H1 (cell line): ENCODE data around the gene BCAR3. TPM values are rescaled to one million over a fixed set of nuclear protein-coding genes. Genes with fewer than 3 reads are reported as not detected.

Experiments used
- CTCF ChIA-PET: fragments of 300-600 bp; sonication (Branson Sonifier 250); formaldehyde crosslinking; loops from one replicate; lab custom pipeline; 2021; ENCODE audit not compliant: partially characterized antibody; lab: Charles Lee
- POLR2A ChIA-PET: fragments of 300-600 bp; sonication (Branson Sonifier 250); formaldehyde crosslinking; loops from one replicate; lab custom pipeline; 2021; ENCODE audit warnings: inconsistent platforms; ENCODE audit not compliant: partially characterized antibody; lab: Charles Lee
- DNase-seq, 2 experiments: peaks; one replicate each; pipeline versions ENCODE4 v3.0.0 to v3.0.0-alpha.2; 2010 to 2022; ENCODE audit warnings: low spot score in 2 of 2, low read depth in 1 of 2, mixed read lengths in 1 of 2
- FAIRE-seq: peaks from 2 replicates; lab custom pipeline; 2011; peaks lifted over from hg19 to GRCh38; lab: Jason Lieb, UNC
- H2AFZ ChIP-seq: 2 replicates; pipeline ENCODE4 v1.8.1; 2012; ENCODE audit warnings: low read length, inconsistent platforms
- H2AK5ac ChIP-seq: 2 replicates; pipeline ENCODE4 v1.6.1; 2013; ENCODE audit warnings: low read depth, low read length
- H2BK120ac ChIP-seq: replicated peaks from 2 replicates; pipeline ENCODE3; 2013; ENCODE audit warnings: low read depth, low read length, inconsistent platforms
- H2BK12ac ChIP-seq: 2 replicates; pipeline ENCODE4 v1.6.1; 2013; ENCODE audit warnings: low read depth, low read length
- H2BK15ac ChIP-seq: 2 replicates; pipeline ENCODE4 v1.6.1; 2013; ENCODE audit warnings: low read length
- H2BK20ac ChIP-seq: 2 replicates; pipeline ENCODE4 v1.6.1; 2013; ENCODE audit warnings: low read length
- H2BK5ac ChIP-seq: 2 replicates; pipeline ENCODE4 v1.6.1; 2013; ENCODE audit warnings: low read depth, low read length
- H3K14ac ChIP-seq: 2 replicates; pipeline ENCODE4 v1.6.1; 2013; ENCODE audit warnings: inconsistent platforms; ENCODE audit not compliant: insufficient read length
- H3K18ac ChIP-seq: 2 replicates; pipeline ENCODE4 v1.6.1; 2013; ENCODE audit warnings: low read length; ENCODE audit errors: extremely low read depth
- H3K23ac ChIP-seq: 2 replicates; pipeline ENCODE4 v1.6.1; 2013; ENCODE audit warnings: inconsistent platforms; ENCODE audit not compliant: insufficient read length
- H3K23me2 ChIP-seq: 2 replicates; pipeline ENCODE4 v1.6.1; 2013; ENCODE audit warnings: low read depth, low read length
- H3K27ac ChIP-seq: 2 replicates; pipeline ENCODE4 v1.6.1; 2011; ENCODE audit warnings: low read depth, low read length, inconsistent platforms
- H3K27me3 ChIP-seq, 4 experiments: replicated peaks in 1 of 4; 1 replicate in 1 of 4; 2 replicates in 3 of 4; pipeline versions ENCODE4 v1.6.1 to v1.8.1; 2011 to 2013; ENCODE audit warnings: low read length in 3 of 4, mild to moderate bottlenecking in 3 of 4, inconsistent platforms in 2 of 4, mixed read lengths in 2 of 4, moderate library complexity in 1 of 4; ENCODE audit not compliant: control insufficient read depth in 3 of 4, insufficient read depth in 3 of 4; ENCODE audit errors: extremely low read depth in 1 of 4
- H3K36me3 ChIP-seq, 4 experiments: 2 replicates each; pipeline versions ENCODE4 v1.6.1 to v1.8.1; 2011 to 2013; ENCODE audit warnings: mild to moderate bottlenecking in 4 of 4, low read length in 3 of 4, moderate library complexity in 2 of 4, control low read depth in 1 of 4, inconsistent platforms in 1 of 4; ENCODE audit not compliant: insufficient read depth in 4 of 4, control insufficient read depth in 2 of 4
- H3K4ac ChIP-seq: replicated peaks from 2 replicates; pipeline ENCODE3; 2013; ENCODE audit warnings: low read length, low read depth, mixed read lengths, inconsistent platforms; ENCODE audit not compliant: insufficient read length
- H3K4me1 ChIP-seq, 4 experiments: replicated peaks in 1 of 4; 1 replicate in 1 of 4; 2 replicates in 3 of 4; pipeline versions ENCODE4 v1.6.1 to v1.8.1; 2011 to 2013; ENCODE audit warnings: low read length in 3 of 4, inconsistent platforms in 2 of 4, mixed read lengths in 1 of 4; ENCODE audit not compliant: insufficient read depth in 4 of 4, control insufficient read depth in 3 of 4
- H3K4me2 ChIP-seq, 2 experiments: 2 replicates each; pipeline versions ENCODE4 v1.6.1 to v1.8.1; 2011 to 2013; ENCODE audit warnings: low read depth in 2 of 2, low read length in 2 of 2, control low read depth in 1 of 2, inconsistent platforms in 1 of 2, mild to moderate bottlenecking in 1 of 2; ENCODE audit not compliant: insufficient read depth in 1 of 2
- H3K4me3 ChIP-seq, 4 experiments: fragments of 200-600, 300-600 bp in 1 of 4; sonication (generic), shearing (Covaris generic), sonication (Bioruptor Twin) in 1 of 4; 2 replicates each; pipeline versions ENCODE4 v1.5.1 to v1.8.1; 2011 to 2016; ENCODE audit warnings: low read length in 4 of 4, low read depth in 3 of 4, control low read depth in 2 of 4, inconsistent platforms in 2 of 4, mild to moderate bottlenecking in 2 of 4, mixed read lengths in 1 of 4, moderate library complexity in 1 of 4; ENCODE audit not compliant: insufficient read depth in 2 of 4; ENCODE audit errors: extremely low read depth in 1 of 4
- H3K56ac ChIP-seq: replicated peaks from 2 replicates; pipeline ENCODE3; 2013; ENCODE audit warnings: low read depth, mild to moderate bottlenecking, mixed read lengths, low read length, inconsistent platforms; ENCODE audit not compliant: insufficient read length
- H3K79me1 ChIP-seq: 2 replicates; pipeline ENCODE4 v1.6.1; 2013; ENCODE audit warnings: low read depth, low read length, control low read depth
- H3K79me2 ChIP-seq, 2 experiments: 2 replicates each; pipeline versions ENCODE4 v1.6.1 to v1.8.1; 2012 to 2013; ENCODE audit warnings: low read length in 2 of 2, mild to moderate bottlenecking in 2 of 2, inconsistent platforms in 1 of 2; ENCODE audit not compliant: insufficient read depth in 2 of 2, control insufficient read depth in 1 of 2
- H3K9ac ChIP-seq, 4 experiments: replicated peaks in 1 of 4; 1 replicate in 1 of 4; 2 replicates in 3 of 4; pipeline versions ENCODE4 v1.6.1 to v1.8.1; 2011 to 2013; ENCODE audit warnings: low read depth in 3 of 4, low read length in 3 of 4, control low read depth in 2 of 4, mild to moderate bottlenecking in 2 of 4, moderate library complexity in 2 of 4, inconsistent platforms in 1 of 4; ENCODE audit errors: extremely low read depth in 1 of 4
- H3K9me3 ChIP-seq, 2 experiments: 2 replicates each; pipeline versions ENCODE4 v1.6.1 to v1.8.1; 2012 to 2013; ENCODE audit warnings: mild to moderate bottlenecking in 2 of 2, moderate library complexity in 2 of 2, control low read depth in 1 of 2, inconsistent platforms in 1 of 2, low read depth in 1 of 2, low read length in 1 of 2, mixed read lengths in 1 of 2; ENCODE audit not compliant: insufficient read depth in 2 of 2
- H4K20me1 ChIP-seq, 2 experiments: replicated peaks in 1 of 2; 2 replicates each; pipeline versions ENCODE3 to v1.8.1; 2011 to 2013; ENCODE audit warnings: inconsistent platforms in 2 of 2, low read length in 2 of 2, mild to moderate bottlenecking in 1 of 2; ENCODE audit not compliant: insufficient read depth in 2 of 2, control insufficient read depth in 1 of 2
- H4K5ac ChIP-seq: 2 replicates; pipeline ENCODE4 v1.6.1; 2013; ENCODE audit warnings: low read length, low read depth, mixed read lengths, inconsistent platforms; ENCODE audit not compliant: insufficient read length
- H4K8ac ChIP-seq: 2 replicates; pipeline ENCODE4 v1.8.0; 2013; ENCODE audit warnings: mild to moderate bottlenecking, moderate library complexity, low read length, inconsistent platforms; ENCODE audit not compliant: insufficient read depth; ENCODE audit errors: extremely low read depth
- H4K91ac ChIP-seq: replicated peaks from 2 replicates; pipeline ENCODE3; 2013; ENCODE audit warnings: low read length, mixed read lengths, inconsistent platforms; ENCODE audit not compliant: insufficient read length
- RAD21 ChIP-seq, 2 experiments: IDR thresholded peaks in 1 of 2; conservative IDR thresholded peaks in 1 of 2; 2 replicates each; pipeline ENCODE4 v1.6.1; 2011; ENCODE audit warnings: low read depth in 2 of 2, low read length in 2 of 2, improper control_type of control experiment in 1 of 2, inconsistent platforms in 1 of 2, mild to moderate bottlenecking in 1 of 2, moderate library complexity in 1 of 2
- SP2 ChIP-seq: IDR thresholded peaks from 2 replicates; pipeline ENCODE4 v1.6.1; 2012; ENCODE audit warnings: mild to moderate bottlenecking, low read length, inconsistent platforms
- YY1 ChIP-seq: IDR thresholded peaks from 2 replicates; pipeline ENCODE4 v1.6.1; 2011; ENCODE audit warnings: low read depth, mild to moderate bottlenecking, low read length
- WGBS, 2 experiments: shearing (Covaris generic) in 1 of 2; methylation state at CpG; one replicate each; pipeline versions ENCODE4 v1.1.6 to v1.1.7; 2013 to 2015; ENCODE audit warnings: low lambda C conversion rate in 2 of 2, mixed read lengths in 2 of 2, inconsistent platforms in 1 of 2, low coverage in 1 of 2, missing lambda C conversion rate in 1 of 2; ENCODE audit not compliant: insufficient replicate concordance in 2 of 2, insufficient coverage in 1 of 2, insufficient read length in 1 of 2; ENCODE audit errors: extremely low coverage in 1 of 2, missing lambda C conversion rate in 1 of 2; 5-methylcytosine and 5-hydroxymethylcytosine counted together
- polyA plus RNA-seq, 7 experiments: library from polyadenylated mRNA; depleted of rRNA in 3 of 7; stranded (reverse) in 5 of 7; unstranded in 2 of 7; fragments of >200 nt in 5 of 7; fragments of 200-250 nt in 2 of 7; gene quantifications; 1 replicate in 5 of 7; 2 replicates in 1 of 7; 4 replicates in 1 of 7; pipeline versions ENCODE4 v1.2.1 to v1.2.3, GENCODE V29; 2011 to 2013; ENCODE audit warnings: missing spikeins in 2 of 7, mixed read lengths in 2 of 7
- total RNA-seq: library from RNA; stranded (reverse); fragmentation: NEBNext Ultra II Directional; extraction: Animal tissue kit (Norgen Biotek cat#: 25700); gene quantifications from 2 replicates; pipeline ENCODE4 v1.2.1, GENCODE V29; 2021
- TF ChIP-seq, protein P1 (sequence below), 3 experiments: IDR thresholded peaks; 1 replicate in 2 of 3; 2 replicates in 1 of 3; pipeline versions ENCODE4 v1.5.1 to v1.6.1; 2011; ENCODE audit warnings: low read length in 3 of 3, mild to moderate bottlenecking in 3 of 3, inconsistent platforms in 2 of 3, low read depth in 1 of 3, moderate library complexity in 1 of 3; ENCODE audit not compliant: insufficient read depth in 1 of 3; ENCODE audit errors: control extremely low read depth in 1 of 3

The BCAR3 gene
- total and polyA plus RNA-seq, 2 of the 8 experiments (the other 6 are each of a cell fraction or from before 2014, with no cell fraction given), result 5.6 to 9.2 TPM

DNA sequence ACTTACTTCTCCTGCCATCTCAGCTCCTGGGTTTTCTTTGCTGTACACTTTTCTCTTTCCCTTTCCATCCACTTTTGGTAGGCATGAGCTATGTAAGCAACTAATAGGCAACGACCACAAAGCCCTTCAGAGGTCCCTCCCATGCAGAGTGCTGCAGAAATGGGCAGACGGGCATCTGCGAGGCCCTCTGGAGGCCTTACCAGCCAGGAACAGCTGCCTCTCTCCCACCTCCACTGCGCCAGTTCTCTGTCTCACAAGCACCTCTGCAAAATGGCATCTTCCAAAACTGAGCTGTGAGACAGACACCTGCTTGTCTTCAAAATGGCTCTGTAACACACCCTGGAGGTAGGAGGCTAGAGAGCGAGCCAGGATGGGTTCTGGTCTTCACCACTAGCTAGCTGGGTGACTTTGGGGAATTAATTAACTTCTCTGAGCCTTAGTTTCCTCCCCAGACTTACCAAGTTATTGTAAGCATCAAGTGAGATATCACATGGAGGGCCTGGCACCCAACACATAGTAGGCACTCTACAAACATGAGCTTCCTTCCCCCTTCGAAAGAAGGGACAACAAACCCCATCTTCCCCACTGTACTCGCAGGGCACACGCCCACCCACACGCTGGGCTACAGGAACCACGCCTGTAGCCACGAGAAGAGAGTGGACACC, 62.0 kb downstream of the BCAR3 start:
- no peak for FAIRE-seq
- no peaks in the 10 kb centered on the region for H4K20me1 ChIP-seq
- 89% methylated on average over 11 of the region's 11 CpGs; no CpG with 5 or more reads in 1 of the 2 experiments for WGBS, 2 experiments

More for the DNA sequence above, 62.0 kb downstream of the BCAR3 start:
- no peak for DNase-seq
- Histone ChIP-seq H2BK5ac (no peak overlapping the region), H3K4ac (no peak overlapping the region), H2AFZ (no peak overlapping the region), H3K4me2 (no peak overlapping the region), H3K4me3 (no peak overlapping the region), H2AK5ac (no peak overlapping the region), H3K56ac (no peak overlapping the region), H3K9ac (no peak overlapping the region), H2BK12ac (no peak overlapping the region), H3K27ac (no peak overlapping the region), H3K14ac (no peak overlapping the region), H3K27me3 (no peaks in the 10 kb centered on the region), H2BK15ac (0 out of 2 replicates have a peak overlapping the region, but pooled peaks have one; percentile 62), H4K91ac (no peak overlapping the region), H3K23me2 (no peaks in the 10 kb centered on the region), H3K23ac (no peak overlapping the region), H3K4me1 (peaks cover 19 to 31% (median 24%) of the 10 kb centered on the region in 4 experiments), H4K5ac (no peak overlapping the region), H3K9me3 (no peaks in the 10 kb centered on the region), H3K79me1 (peaks cover 9% of the 10 kb centered on the region; the same call in 1 of the 2 replicates), H3K79me2 (no peaks in the 10 kb centered on the region; a peak in 1 of 4 replicates), H2BK20ac (no peak overlapping the region), H3K36me3 (no peaks in the 10 kb centered on the region), H4K8ac (no peak overlapping the region; the same call in 1 of the 2 replicates), H3K18ac (no peak overlapping the region), H2BK120ac (no peak overlapping the region)
- CTCF ChIA-PET, result interaction anchor here (0.6 to 23.0 kb wide), 25 partner anchors 11 to 316 kb away, joined by 3 to 324 read pairs (median 4); no protein-coding TSS in a partner anchor
- no peak for TF ChIP-seq SP2
- peak; percentile 40 to 58 for TF ChIP-seq RAD21 (IDR thresholded peaks at IDR 0.05 in 1 of 2, conservative IDR thresholded peaks at IDR 0.05 in 1 of 2; ENCODE audit: low read depth in 2 of 2, low read length in 2 of 2)
- TF ChIP-seq, protein P1, sequence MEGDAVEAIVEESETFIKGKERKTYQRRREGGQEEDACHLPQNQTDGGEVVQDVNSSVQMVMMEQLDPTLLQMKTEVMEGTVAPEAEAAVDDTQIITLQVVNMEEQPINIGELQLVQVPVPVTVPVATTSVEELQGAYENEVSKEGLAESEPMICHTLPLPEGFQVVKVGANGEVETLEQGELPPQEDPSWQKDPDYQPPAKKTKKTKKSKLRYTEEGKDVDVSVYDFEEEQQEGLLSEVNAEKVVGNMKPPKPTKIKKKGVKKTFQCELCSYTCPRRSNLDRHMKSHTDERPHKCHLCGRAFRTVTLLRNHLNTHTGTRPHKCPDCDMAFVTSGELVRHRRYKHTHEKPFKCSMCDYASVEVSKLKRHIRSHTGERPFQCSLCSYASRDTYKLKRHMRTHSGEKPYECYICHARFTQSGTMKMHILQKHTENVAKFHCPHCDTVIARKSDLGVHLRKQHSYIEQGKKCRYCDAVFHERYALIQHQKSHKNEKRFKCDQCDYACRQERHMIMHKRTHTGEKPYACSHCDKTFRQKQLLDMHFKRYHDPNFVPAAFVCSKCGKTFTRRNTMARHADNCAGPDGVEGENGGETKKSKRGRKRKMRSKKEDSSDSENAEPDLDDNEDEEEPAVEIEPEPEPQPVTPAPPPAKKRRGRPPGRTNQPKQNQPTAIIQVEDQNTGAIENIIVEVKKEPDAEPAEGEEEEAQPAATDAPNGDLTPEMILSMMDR (IDR thresholded peaks at IDR 0.05; ENCODE audit: control extremely low read depth in 1 of 3, insufficient read depth in 1 of 3, low read depth in 1 of 3, low read length in 3 of 3), result peak; percentile 38 to 54 (median 45)
- peak; percentile 53; the same call in 1 of the 2 replicates for TF ChIP-seq YY1
- POLR2A ChIA-PET, result interaction anchor here (0.8 to 0.9 kb wide), 2 partner anchors 15 to 260 kb away, joined by 3 read pairs; partner anchors contain the start of gene DNTTIP2
